Measurements from ENCODE around the gene OTUD5. TPM values are rescaled to one million over a fixed set of nuclear protein-coding genes. Genes with fewer than 3 reads are reported as not detected.

Gene OTUD5
- total RNA-seq, 4 donors from 2014 or later, result 39.9 to 53.9 (median 48.5) TPM

- TF ChIP-seq POLR2AphosphoS5 (IDR thresholded peaks at IDR 0.05), result no peak
- DNase-seq (ENCODE audit: extremely low spot score), result no peak
- 65% methylated on average over 6 of the region's 6 CpGs for WGBS
- H3K4me1 ChIP-seq, result peaks cover 7 to 17% (median 11%) of the 10 kb centered on the region in 4 donors
- no peak overlapping the region for H3K4me3 ChIP-seq
- H3K36me3 ChIP-seq, result peaks cover 0 to 58% (median 42%) of the 10 kb centered on the region in 4 donors
- intact Hi-C loops (cut with DNase I), result no loop called here
- no peaks in the 10 kb centered on the region for H3K27me3 ChIP-seq
- H3K9me3 ChIP-seq, result no peaks in the 10 kb centered on the region
- no peak overlapping the region for H3K27ac ChIP-seq (replicated peaks in 1 of 4)
Observed at GRCh38 chrX:48996969-48997368, 39.6 kb upstream of the OTUD5 start.

GRCh38 chrX:48992341-48992740 is 34.9 kb upstream of the OTUD5 start:
- H3K27ac ChIP-seq (replicated peaks in 1 of 4), result no peak overlapping the region
- TF ChIP-seq CTCF (IDR thresholded peaks at IDR 0.05), result no peak
- TF ChIP-seq EP300 (IDR thresholded peaks at IDR 0.05), result no peak
- TF ChIP-seq POLR2AphosphoS5 (IDR thresholded peaks at IDR 0.05), result no peak
- TF ChIP-seq POLR2A (IDR thresholded peaks at IDR 0.05; ENCODE audit: low read depth), result no peak
- no peaks in the 10 kb centered on the region for H3K4me1 ChIP-seq
- DNase-seq (ENCODE audit: extremely low spot score), result no peak
- peaks cover 0 to 83% (median 54%) of the 10 kb centered on the region in 4 donors for H3K36me3 ChIP-seq
- intact Hi-C loops (cut with DNase I), result no loop called here
- no peak overlapping the region for H3K4me3 ChIP-seq
- H3K27me3 ChIP-seq, result no peaks in the 10 kb centered on the region
- H3K9me3 ChIP-seq, result no peaks in the 10 kb centered on the region

- intact Hi-C loops (cut with DNase I), result no loop called here
- 74% methylated on average over 4 of the region's 4 CpGs for WGBS
Observed at GRCh38 chrX:48989483-48989882, 32.1 kb upstream of the OTUD5 start.

GRCh38 chrX:48983896-48984295 is 26.5 kb upstream of the OTUD5 start:
- intact Hi-C loops (cut with DNase I), result no loop called here
- Histone ChIP-seq H3K4me1 (no peaks in the 10 kb centered on the region), H3K27ac (replicated peaks in 1 of 4) (no peak overlapping the region), H3K27me3 (no peaks in the 10 kb centered on the region), H3K4me3 (no peak overlapping the region), H3K9me3 (no peaks in the 10 kb centered on the region), H3K36me3 (peaks cover 0 to 73% (median 49%) of the 10 kb centered on the region in 4 donors)
- no peak for DNase-seq (ENCODE audit: extremely low spot score)
- 82% methylated on average over 3 of the region's 3 CpGs for WGBS
- TF ChIP-seq EP300 (IDR thresholded peaks at IDR 0.05), result no peak
- TF ChIP-seq POLR2AphosphoS5 (IDR thresholded peaks at IDR 0.05), result no peak
- TF ChIP-seq CTCF (IDR thresholded peaks at IDR 0.05), result no peak
- no peak for TF ChIP-seq POLR2A (IDR thresholded peaks at IDR 0.05; ENCODE audit: low read depth)

More at GRCh38 chrX:48989483-48989882, 32.1 kb upstream of the OTUD5 start:
- no peak overlapping the region for H3K4me3 ChIP-seq
- H3K9me3 ChIP-seq, result no peaks in the 10 kb centered on the region
- H3K36me3 ChIP-seq, result peaks cover 0 to 72% (median 43%) of the 10 kb centered on the region in 4 donors
- no peaks in the 10 kb centered on the region for H3K4me1 ChIP-seq
- H3K27me3 ChIP-seq, result no peaks in the 10 kb centered on the region
- no peak overlapping the region for H3K27ac ChIP-seq (replicated peaks in 1 of 4)
- peak in 1 of 2 donors; percentile 5 for TF ChIP-seq POLR2AphosphoS5 (IDR thresholded peaks at IDR 0.05)
- TF ChIP-seq CTCF (IDR thresholded peaks at IDR 0.05), result no peak
- no peak for DNase-seq (ENCODE audit: extremely low spot score)

- DNase-seq (ENCODE audit: extremely low spot score), result no peak
- no peaks in the 10 kb centered on the region for H3K9me3 ChIP-seq
- WGBS, result 85% methylated on average over 17 of the region's 17 CpGs
- no peaks in the 10 kb centered on the region for H3K4me1 ChIP-seq
- no peak overlapping the region for H3K27ac ChIP-seq (replicated peaks in 1 of 4)
- H3K4me3 ChIP-seq, result no peak overlapping the region
- intact Hi-C loops (cut with DNase I), result no loop called here
- TF ChIP-seq POLR2AphosphoS5 (IDR thresholded peaks at IDR 0.05) (no peak), EP300 (IDR thresholded peaks at IDR 0.05) (no peak), POLR2A (IDR thresholded peaks at IDR 0.05; ENCODE audit: low read depth) (no peak), CTCF (IDR thresholded peaks at IDR 0.05) (no peak)
- H3K36me3 ChIP-seq, result peaks cover 0 to 73% (median 52%) of the 10 kb centered on the region in 4 donors
- H3K27me3 ChIP-seq, result no peaks in the 10 kb centered on the region
Observed at GRCh38 chrX:48983081-48983480, 25.7 kb upstream of the OTUD5 start.

Measured in esophagus muscularis mucosa (tissue), 4 donors.